Neutrophil (primary cell): ENCODE results near the gene AMOTL1.

ENCODE experiments used
- H3K27ac ChIP-seq: fragments of 200-600 bp; sonication (generic); 2 replicates; pipeline ENCODE4 v1.5.1; 2016; ENCODE audit warnings: mild to moderate bottlenecking, moderate library complexity
- H3K27me3 ChIP-seq: fragments of 200-600 bp; sonication (generic); 2 replicates; pipeline ENCODE4 v1.6.0; 2016; ENCODE audit warnings: mild to moderate bottlenecking
- H3K36me3 ChIP-seq: fragments of 200-600 bp; sonication (generic); 2 replicates; pipeline ENCODE4 v1.5.1; 2017
- H3K4me1 ChIP-seq, 2 experiments: fragments of 200-600 bp in 1 of 2; sonication (generic) in 1 of 2; 1 replicate in 1 of 2; 2 replicates in 1 of 2; pipeline versions ENCODE4 v1.5.1 to v1.6.1; 2013 to 2016; ENCODE audit warnings: low read depth in 1 of 2, low read length in 1 of 2, mild to moderate bottlenecking in 1 of 2, moderate library complexity in 1 of 2; ENCODE audit not compliant: control insufficient read depth in 1 of 2, insufficient read depth in 1 of 2
- H3K4me3 ChIP-seq, 2 experiments: fragments of 200-600 bp in 1 of 2; sonication (generic) in 1 of 2; 1 replicate in 1 of 2; 2 replicates in 1 of 2; pipeline ENCODE4 v1.5.1; 2013 to 2016; ENCODE audit warnings: low read depth in 1 of 2, low read length in 1 of 2, mild to moderate bottlenecking in 1 of 2, moderate library complexity in 1 of 2
- H3K9me3 ChIP-seq: fragments of 200-600 bp; sonication (generic); 2 replicates; pipeline ENCODE4 v1.5.1; 2016
- CTCF ChIP-seq: fragments of 200-600 bp; sonication (generic); IDR thresholded peaks from 2 replicates; pipeline ENCODE4 v1.5.1; 2016; ENCODE audit warnings: antibody characterized with exemption

Gene AMOTL1

DNA sequence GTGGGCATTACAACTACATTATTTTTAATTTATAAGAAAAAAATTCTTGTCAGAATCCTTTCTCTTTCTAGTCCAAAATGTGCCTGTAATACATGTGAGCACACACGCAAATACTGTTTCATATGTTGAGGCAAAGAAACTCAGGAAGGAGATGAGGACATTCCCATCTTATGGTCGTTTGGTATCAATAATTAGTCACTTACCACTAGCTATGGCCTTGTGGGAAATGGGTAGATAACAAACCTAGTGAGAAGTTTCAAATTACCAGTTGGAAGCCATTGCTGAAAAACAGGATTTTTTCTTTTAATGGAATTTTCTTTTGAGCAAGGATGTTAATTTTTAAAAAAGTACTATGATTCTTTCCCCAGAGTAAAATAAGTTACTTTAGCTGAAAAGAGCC, 25.7 kb downstream of the AMOTL1 start:
- H3K9me3 ChIP-seq, result no peaks in the 10 kb centered on the region
- H3K4me3 ChIP-seq, result no peak overlapping the region
- no peak for TF ChIP-seq CTCF
- H3K4me1 ChIP-seq, result peaks cover 4 to 18% of the 10 kb centered on the region in 2 experiments
- no peaks in the 10 kb centered on the region for H3K36me3 ChIP-seq
- H3K27ac ChIP-seq, result no peak overlapping the region
- no peaks in the 10 kb centered on the region for H3K27me3 ChIP-seq

GRCh38 chr11:94794287-94795168, 26.4 kb downstream of the AMOTL1 start:
- Histone ChIP-seq H3K4me1 (peaks cover 4 to 18% of the 10 kb centered on the region in 2 experiments), H3K4me3 (no peak overlapping the region), H3K27ac (no peak overlapping the region)

GRCh38 chr11:94795476-94796189, 27.5 kb downstream of the AMOTL1 start:
- TF ChIP-seq CTCF, result no peak
- Histone ChIP-seq H3K4me3 (no peak overlapping the region), H3K9me3 (no peaks in the 10 kb centered on the region), H3K36me3 (no peaks in the 10 kb centered on the region), H3K27ac (no peak overlapping the region), H3K27me3 (no peaks in the 10 kb centered on the region), H3K4me1 (peaks cover 4 to 18% of the 10 kb centered on the region in 2 experiments)

More at GRCh38 chr11:94794287-94795168, 26.4 kb downstream of the AMOTL1 start:
- Histone ChIP-seq H3K36me3 (no peaks in the 10 kb centered on the region), H3K27me3 (no peaks in the 10 kb centered on the region), H3K9me3 (no peaks in the 10 kb centered on the region)
- TF ChIP-seq CTCF, result no peak

GRCh38 chr11:94796190-94796580, 28.0 kb downstream of the AMOTL1 start:
- H3K4me3 ChIP-seq, result no peak overlapping the region
- no peaks in the 10 kb centered on the region for H3K27me3 ChIP-seq
- H3K36me3 ChIP-seq, result no peaks in the 10 kb centered on the region
- peaks cover 4 to 18% of the 10 kb centered on the region in 2 experiments for H3K4me1 ChIP-seq
- no peak for TF ChIP-seq CTCF
- H3K27ac ChIP-seq, result no peak overlapping the region
- H3K9me3 ChIP-seq, result no peaks in the 10 kb centered on the region

DNA sequence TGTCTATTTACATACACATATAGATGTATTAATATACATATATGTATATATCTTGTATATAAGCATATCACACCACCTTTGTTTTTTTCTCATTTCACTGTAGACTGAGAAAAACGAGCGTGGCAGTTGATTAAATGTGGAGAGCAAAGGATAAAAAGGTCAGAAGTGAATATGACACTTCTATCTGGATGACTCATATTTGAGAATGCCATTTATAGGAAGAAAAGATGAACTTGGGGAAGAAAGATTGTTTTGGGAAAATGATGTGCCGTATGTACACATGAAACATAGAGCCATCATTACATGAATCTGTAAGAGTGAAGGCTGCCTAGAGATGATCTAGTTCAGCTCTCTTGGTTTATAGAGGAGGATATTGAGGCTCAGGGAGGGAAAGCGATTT, 28.7 kb downstream of the AMOTL1 start:
- Histone ChIP-seq H3K27me3 (no peaks in the 10 kb centered on the region), H3K4me1 (peaks cover 4 to 18% of the 10 kb centered on the region in 2 experiments), H3K36me3 (no peaks in the 10 kb centered on the region), H3K27ac (no peak overlapping the region), H3K9me3 (no peaks in the 10 kb centered on the region), H3K4me3 (no peak overlapping the region)
- no peak for TF ChIP-seq CTCF
